ENCODE measurements around the gene FNDC8.
A peak's percentile ranks its signal among the peaks of the same experiment; 100 is the strongest.
"Not testable (repeated sequence)": the region's sequence is repeated elsewhere in the genome, so short reads cannot be mapped to it uniquely, and the experiment has no call there.

Gene FNDC8

GRCh38 chr17:35149941-35150340 is 28.5 kb downstream of the FNDC8 start:
- H4K8ac ChIP-seq (ENCODE audit: low read depth, low read length) = no peak overlapping the region
- peaks cover 9 to 13% of the 10 kb centered on the region in 2 experiments for H3K4me1 ChIP-seq (ENCODE audit: control insufficient read depth in 1 of 2, insufficient read depth in 2 of 2, low read length in 2 of 2)
- no peak overlapping the region for H3K27ac ChIP-seq (ENCODE audit: low read depth, low read length)
- H3K79me1 ChIP-seq (ENCODE audit: low read length) = no peaks in the 10 kb centered on the region
- DNase-seq = no peak
- no peak overlapping the region for H4K91ac ChIP-seq (ENCODE audit: low read depth, low read length)
- H2AK5ac ChIP-seq (ENCODE audit: low read length) = no peak overlapping the region
- H3K4me3 ChIP-seq (ENCODE audit: low read depth, low read length) = no peak overlapping the region
- H3K9ac ChIP-seq (ENCODE audit: low read length) = no peak overlapping the region
- H3K9me3 ChIP-seq (ENCODE audit: insufficient read depth, low read depth, low read length) = peaks cover 7% of the 10 kb centered on the region
- no peak overlapping the region for H3K23ac ChIP-seq (ENCODE audit: low read length)
- H2BK120ac ChIP-seq (ENCODE audit: insufficient read depth, low read length, poor library complexity) = no peak overlapping the region
- H3K4me2 ChIP-seq (ENCODE audit: low read length) = no peak overlapping the region
- H2BK5ac ChIP-seq (ENCODE audit: low read depth, low read length, poor library complexity) = no peak overlapping the region
- H2AFZ ChIP-seq (ENCODE audit: insufficient read depth, low read length, poor library complexity) = no peak overlapping the region
- no peak overlapping the region for H3K4ac ChIP-seq (ENCODE audit: low read depth, low read length)
- no peaks in the 10 kb centered on the region for H3K79me2 ChIP-seq (ENCODE audit: control insufficient read depth, insufficient read depth, low read length, poor library complexity)
- WGBS (ENCODE audit: extremely low coverage, insufficient coverage, insufficient read length) = no CpG with 5 or more reads among the region's 11 CpGs
- H3K36me3 ChIP-seq (ENCODE audit: control insufficient read depth in 1 of 2, insufficient read depth in 2 of 2, low read length in 2 of 2) = no peaks in the 10 kb centered on the region
- H3K27me3 ChIP-seq (ENCODE audit: insufficient read depth, low read length) = no peaks in the 10 kb centered on the region
- H2BK12ac ChIP-seq (ENCODE audit: low read length) = no peak overlapping the region
- no peak overlapping the region for H3K14ac ChIP-seq (ENCODE audit: low read length)
- H4K12ac ChIP-seq (ENCODE audit: low read depth, low read length) = no peak overlapping the region
- no peak overlapping the region for H3K18ac ChIP-seq (ENCODE audit: low read length)

GRCh38 chr17:35151080-35151479 is 29.7 kb downstream of the FNDC8 start:
- H3K27ac ChIP-seq (ENCODE audit: low read depth, low read length); H4K8ac ChIP-seq (ENCODE audit: low read depth, low read length); H3K36me3 ChIP-seq (ENCODE audit: control insufficient read depth in 1 of 2, insufficient read depth in 2 of 2, low read length in 2 of 2); H3K14ac ChIP-seq (ENCODE audit: low read length); H4K91ac ChIP-seq (ENCODE audit: low read depth, low read length); H3K23ac ChIP-seq (ENCODE audit: low read length); H3K79me1 ChIP-seq (ENCODE audit: low read length); H2AFZ ChIP-seq (ENCODE audit: insufficient read depth, low read length, poor library complexity); H2BK12ac ChIP-seq (ENCODE audit: low read length); H3K4me3 ChIP-seq (ENCODE audit: low read depth, low read length); DNase-seq; H3K18ac ChIP-seq (ENCODE audit: low read length); H3K4ac ChIP-seq (ENCODE audit: low read depth, low read length); H3K27me3 ChIP-seq (ENCODE audit: insufficient read depth, low read length); H4K12ac ChIP-seq (ENCODE audit: low read depth, low read length); H3K4me2 ChIP-seq (ENCODE audit: low read length); H2BK5ac ChIP-seq (ENCODE audit: low read depth, low read length, poor library complexity); H3K79me2 ChIP-seq (ENCODE audit: control insufficient read depth, insufficient read depth, low read length, poor library complexity); H3K9me3 ChIP-seq (ENCODE audit: insufficient read depth, low read depth, low read length); H3K9ac ChIP-seq (ENCODE audit: low read length); H2BK120ac ChIP-seq (ENCODE audit: insufficient read depth, low read length, poor library complexity); H2AK5ac ChIP-seq (ENCODE audit: low read length): not testable (repeated sequence)
- peaks cover 9 to 13% of the 10 kb centered on the region in 2 experiments for H3K4me1 ChIP-seq (ENCODE audit: control insufficient read depth in 1 of 2, insufficient read depth in 2 of 2, low read length in 2 of 2)
- WGBS (ENCODE audit: extremely low coverage, insufficient coverage, insufficient read length) = no CpG with 5 or more reads among the region's 29 CpGs

- Histone ChIP-seq H3K36me3 (ENCODE audit: control insufficient read depth in 1 of 2, insufficient read depth in 2 of 2, low read length in 2 of 2) (no peaks in the 10 kb centered on the region), H3K4me3 (ENCODE audit: low read depth, low read length) (no peak overlapping the region), H2BK5ac (ENCODE audit: low read depth, low read length, poor library complexity) (no peak overlapping the region), H4K8ac (ENCODE audit: low read depth, low read length) (no peak overlapping the region), H3K23ac (ENCODE audit: low read length) (no peak overlapping the region), H3K4me1 (ENCODE audit: control insufficient read depth in 1 of 2, insufficient read depth in 2 of 2, low read length in 2 of 2) (peaks cover 9% of the 10 kb centered on the region in 2 experiments), H2AK5ac (ENCODE audit: low read length) (no peak overlapping the region), H3K9me3 (ENCODE audit: insufficient read depth, low read depth, low read length) (peaks cover 7% of the 10 kb centered on the region), H3K27ac (ENCODE audit: low read depth, low read length) (no peak overlapping the region), H2AFZ (ENCODE audit: insufficient read depth, low read length, poor library complexity) (no peak overlapping the region), H2BK12ac (ENCODE audit: low read length) (no peak overlapping the region), H3K27me3 (ENCODE audit: insufficient read depth, low read length) (no peaks in the 10 kb centered on the region), H4K91ac (ENCODE audit: low read depth, low read length) (no peak overlapping the region), H2BK120ac (ENCODE audit: insufficient read depth, low read length, poor library complexity) (no peak overlapping the region), H3K4me2 (ENCODE audit: low read length) (no peak overlapping the region), H3K79me2 (ENCODE audit: control insufficient read depth, insufficient read depth, low read length, poor library complexity) (no peaks in the 10 kb centered on the region), H3K18ac (ENCODE audit: low read length) (no peak overlapping the region), H3K14ac (ENCODE audit: low read length) (no peak overlapping the region), H3K9ac (ENCODE audit: low read length) (no peak overlapping the region), H3K4ac (ENCODE audit: low read depth, low read length) (no peak overlapping the region), H4K12ac (ENCODE audit: low read depth, low read length) (no peak overlapping the region), H3K79me1 (ENCODE audit: low read length) (no peaks in the 10 kb centered on the region)
- DNase-seq = no peak
- WGBS (ENCODE audit: extremely low coverage, insufficient coverage, insufficient read length) = no CpG with 5 or more reads among the region's 13 CpGs
Measured at GRCh38 chr17:35152421-35153140, 31.2 kb downstream of the FNDC8 start.

- Histone ChIP-seq H3K18ac (ENCODE audit: low read length) (no peak overlapping the region), H2BK5ac (ENCODE audit: low read depth, low read length, poor library complexity) (no peak overlapping the region), H3K36me3 (ENCODE audit: control insufficient read depth in 1 of 2, insufficient read depth in 2 of 2, low read length in 2 of 2) (no peaks in the 10 kb centered on the region), H3K79me2 (ENCODE audit: control insufficient read depth, insufficient read depth, low read length, poor library complexity) (no peaks in the 10 kb centered on the region), H3K27ac (ENCODE audit: low read depth, low read length) (no peak overlapping the region), H4K91ac (ENCODE audit: low read depth, low read length) (no peak overlapping the region), H3K4me2 (ENCODE audit: low read length) (no peak overlapping the region), H2AFZ (ENCODE audit: insufficient read depth, low read length, poor library complexity) (no peak overlapping the region), H3K23ac (ENCODE audit: low read length) (no peak overlapping the region), H2BK120ac (ENCODE audit: insufficient read depth, low read length, poor library complexity) (no peak overlapping the region), H2BK12ac (ENCODE audit: low read length) (no peak overlapping the region), H3K4ac (ENCODE audit: low read depth, low read length) (no peak overlapping the region), H3K9me3 (ENCODE audit: insufficient read depth, low read depth, low read length) (peaks cover 7% of the 10 kb centered on the region), H4K12ac (ENCODE audit: low read depth, low read length) (no peak overlapping the region), H4K8ac (ENCODE audit: low read depth, low read length) (no peak overlapping the region), H3K27me3 (ENCODE audit: insufficient read depth, low read length) (no peaks in the 10 kb centered on the region), H2AK5ac (ENCODE audit: low read length) (no peak overlapping the region), H3K4me3 (ENCODE audit: low read depth, low read length) (no peak overlapping the region), H3K9ac (ENCODE audit: low read length) (no peak overlapping the region), H3K4me1 (ENCODE audit: control insufficient read depth in 1 of 2, insufficient read depth in 2 of 2, low read length in 2 of 2) (peaks cover 0 to 2% of the 10 kb centered on the region in 2 experiments), H3K79me1 (ENCODE audit: low read length) (no peaks in the 10 kb centered on the region), H3K14ac (ENCODE audit: low read length) (no peak overlapping the region)
- DNase-seq = peak in 1 of 2 donors; percentile 66
- WGBS (ENCODE audit: extremely low coverage, insufficient coverage, insufficient read length) = no CpG with 5 or more reads among the region's 13 CpGs
Measured at GRCh38 chr17:35154196-35155165, 33.1 kb downstream of the FNDC8 start.
